IMR-90 (cell line): ENCODE data around the gene SMARCA4. TPM values are rescaled to one million over a fixed set of nuclear protein-coding genes. Genes with fewer than 3 reads are reported as not detected.

Source experiments
- ATAC-seq: fragments of 200-7000 bp; cut with Tn5 transposase; 2 replicates; pipeline ENCODE4 v1.9.1; 2020; ENCODE audit warnings: low read depth, mild to moderate bottlenecking, moderate library complexity
- BruUV-seq: library from RNA; stranded (reverse); fragments of 400-500 nt; replicated peaks from 2 replicates; lab custom pipeline; 2021; lab: Mats Ljungman, UMichigan
- CTCF ChIA-PET: fragments of 300-600 bp; formaldehyde crosslinking; extraction: SDS; loops from one replicate; lab custom pipeline; 2021; ENCODE audit warnings: antibody characterized with exemption; lab: Yijun Ruan, JAX
- POLR2A ChIA-PET: fragments of 300-600 bp; sonication (Branson Sonifier 250); formaldehyde crosslinking; loops from one replicate; lab custom pipeline; 2022; ENCODE audit warnings: antibody characterized with exemption; ENCODE audit not compliant: unreplicated experiment; lab: Charles Lee
- DNase-seq: peaks from one replicate; pipeline ENCODE4 v3.0.0; 2013
- H2AFZ ChIP-seq: replicated peaks from 2 replicates; pipeline ENCODE3; 2013; ENCODE audit warnings: low read length, mild to moderate bottlenecking; ENCODE audit not compliant: poor library complexity
- H2AK5ac ChIP-seq: 2 replicates; pipeline ENCODE4 v1.6.1; 2013; ENCODE audit warnings: low read depth, low read length, inconsistent platforms
- H2AK9ac ChIP-seq: replicated peaks from 2 replicates; pipeline ENCODE3; 2013; ENCODE audit warnings: mild to moderate bottlenecking, low read depth, low read length, moderate library complexity; ENCODE audit not compliant: poor library complexity
- H2BK120ac ChIP-seq: 2 replicates; pipeline ENCODE4 v1.6.1; 2013; ENCODE audit warnings: low read depth, low read length, inconsistent platforms
- H2BK15ac ChIP-seq: 3 replicates; pipeline ENCODE4 v1.6.1; 2013; ENCODE audit warnings: low read depth, low read length, inconsistent platforms
- H2BK20ac ChIP-seq: 2 replicates; pipeline ENCODE4 v1.6.1; 2013; ENCODE audit warnings: low read depth, mild to moderate bottlenecking, inconsistent platforms, low read length, moderate library complexity
- H2BK5ac ChIP-seq: 2 replicates; pipeline ENCODE4 v1.6.1; 2013; ENCODE audit warnings: mild to moderate bottlenecking, low read depth, low read length, inconsistent platforms; ENCODE audit not compliant: poor library complexity, severe bottlenecking
- H3K14ac ChIP-seq: replicated peaks from 2 replicates; pipeline ENCODE4 v1.6.1; 2013; ENCODE audit warnings: low read depth, low read length, inconsistent platforms
- H3K18ac ChIP-seq: 2 replicates; pipeline ENCODE4 v1.6.1; 2013; ENCODE audit warnings: low read depth, low read length, control low read depth
- H3K23ac ChIP-seq: 2 replicates; pipeline ENCODE4 v1.6.1; 2013; ENCODE audit warnings: low read depth, low read length, inconsistent platforms
- H3K27ac ChIP-seq: 2 replicates; pipeline ENCODE4 v1.5.1; 2013; ENCODE audit warnings: mild to moderate bottlenecking, control low read depth, low read length; ENCODE audit not compliant: insufficient read depth
- H3K27me3 ChIP-seq: 2 replicates; pipeline ENCODE4 v1.6.1; 2013; ENCODE audit warnings: low read length; ENCODE audit not compliant: control insufficient read depth, insufficient read depth
- H3K36me3 ChIP-seq: 2 replicates; pipeline ENCODE4 v1.6.1; 2013; ENCODE audit warnings: low read length, mixed read lengths; ENCODE audit not compliant: control insufficient read depth, insufficient read depth
- H3K4ac ChIP-seq: 2 replicates; pipeline ENCODE4 v1.6.1; 2013; ENCODE audit warnings: low read depth, low read length, inconsistent platforms
- H3K4me1 ChIP-seq: 2 replicates; pipeline ENCODE4 v1.6.1; 2013; ENCODE audit warnings: low read length, mixed read lengths; ENCODE audit not compliant: control insufficient read depth, insufficient read depth
- H3K4me2 ChIP-seq: 2 replicates; pipeline ENCODE4 v1.6.1; 2013; ENCODE audit warnings: low read depth, mild to moderate bottlenecking, control low read depth, low read length, moderate library complexity
- H3K4me3 ChIP-seq: 2 replicates; pipeline ENCODE4 v1.5.1; 2013; ENCODE audit warnings: low read depth, mild to moderate bottlenecking, control low read depth, low read length, moderate library complexity; ENCODE audit not compliant: insufficient read depth
- H3K56ac ChIP-seq: 2 replicates; pipeline ENCODE4 v1.6.1; 2013; ENCODE audit warnings: low read length, inconsistent platforms; ENCODE audit not compliant: insufficient read depth; ENCODE audit errors: extremely low read depth
- H3K79me1 ChIP-seq, 2 experiments: 2 replicates each; pipeline ENCODE4 v1.6.1; 2013; ENCODE audit warnings: low read length in 2 of 2, inconsistent platforms in 1 of 2, low read depth in 1 of 2
- H3K9ac ChIP-seq: 2 replicates; pipeline ENCODE4 v1.6.1; 2013; ENCODE audit warnings: low read depth, low read length, control low read depth
- H3K9me1 ChIP-seq: 2 replicates; pipeline ENCODE4 v1.6.1; 2013; ENCODE audit warnings: low read length, inconsistent platforms; ENCODE audit not compliant: insufficient read depth
- H3K9me3 ChIP-seq: 2 replicates; pipeline ENCODE4 v1.6.1; 2013; ENCODE audit warnings: low read length; ENCODE audit not compliant: control insufficient read depth, insufficient read depth
- H4K20me1 ChIP-seq: 2 replicates; pipeline ENCODE4 v1.6.1; 2013; ENCODE audit warnings: low read length, inconsistent platforms; ENCODE audit not compliant: insufficient read depth
- H4K5ac ChIP-seq: 2 replicates; pipeline ENCODE4 v1.6.1; 2013; ENCODE audit warnings: mild to moderate bottlenecking, low read depth, low read length, control low read depth
- H4K8ac ChIP-seq, 2 experiments: 2 replicates each; pipeline ENCODE4 v1.6.1; 2013; ENCODE audit warnings: low read depth in 2 of 2, low read length in 2 of 2, control low read depth in 1 of 2, inconsistent platforms in 1 of 2
- H4K91ac ChIP-seq: 2 replicates; pipeline ENCODE4 v1.6.1; 2013; ENCODE audit warnings: low read depth, low read length, inconsistent platforms; ENCODE audit not compliant: insufficient read depth
- CEBPB ChIP-seq: IDR thresholded peaks from 2 replicates; pipeline ENCODE4 v1.6.1; 2012; ENCODE audit warnings: low read depth, low read length, improper control_type of control experiment
- CHD1 ChIP-seq: IDR thresholded peaks from 2 replicates; pipeline ENCODE4 v1.6.1; 2012; ENCODE audit warnings: low read depth, low read length, improper control_type of control experiment
- CTCF ChIP-seq: conservative IDR thresholded peaks from 2 replicates; pipeline ENCODE4 v1.5.1; 2012; ENCODE audit warnings: mild to moderate bottlenecking, low read depth, low read length, improper control_type of control experiment
- MAZ ChIP-seq: IDR thresholded peaks from 2 replicates; pipeline ENCODE4 v1.6.1; 2012; ENCODE audit warnings: low read depth, mild to moderate bottlenecking, low read length, improper control_type of control experiment, moderate library complexity, borderline replicate concordance
- MXI1 ChIP-seq: IDR thresholded peaks from 2 replicates; pipeline ENCODE4 v1.6.1; 2012; ENCODE audit warnings: low read depth, mild to moderate bottlenecking, low read length, moderate library complexity, borderline replicate concordance
- POLR2A ChIP-seq: IDR thresholded peaks from 2 replicates; pipeline ENCODE4 v1.6.1; 2012; ENCODE audit warnings: mild to moderate bottlenecking, low read depth, low read length
- RAD21 ChIP-seq: IDR thresholded peaks from 2 replicates; pipeline ENCODE4 v1.6.1; 2012; ENCODE audit warnings: low read length, improper control_type of control experiment
- RCOR1 ChIP-seq: IDR thresholded peaks from 2 replicates; pipeline ENCODE4 v1.6.1; 2012; ENCODE audit warnings: mild to moderate bottlenecking, low read length, improper control_type of control experiment; ENCODE audit not compliant: insufficient replicate concordance
- RFX5 ChIP-seq: IDR thresholded peaks from 2 replicates; pipeline ENCODE4 v1.8.0; 2012; ENCODE audit warnings: low read depth, mild to moderate bottlenecking, low read length, moderate library complexity
- SMC3 ChIP-seq: fragments of 150-350 bp; IDR thresholded peaks from 2 replicates; pipeline ENCODE4 v1.6.1; 2016; ENCODE audit warnings: low read depth, mild to moderate bottlenecking, antibody characterized with exemption, low read length, moderate library complexity
- whole genome bisulfite sequencing, 2 experiments: methylation state at CpG; one replicate each; pipeline versions ENCODE4 v1.1.5 to v1.1.7; 2013; ENCODE audit warnings: missing lambda C conversion rate in 2 of 2; ENCODE audit not compliant: insufficient read length in 1 of 2; ENCODE audit errors: extremely low coverage in 2 of 2; 5-methylcytosine and 5-hydroxymethylcytosine counted together
- dilution Hi-C: fragments of 300-500 bp; cut with HindIII; formaldehyde crosslinking; loops from one replicate; pipeline ENCODE4 v1.14.3; 2018; ENCODE audit warnings: low sequenced_read_pairs; ENCODE audit not compliant: unreplicated experiment
- in situ Hi-C: fragments of 300-500 bp; cut with MboI; formaldehyde crosslinking; loops from 3 replicates; pipeline ENCODE4 v1.14.3; 2019; ENCODE audit warnings: low sequenced_read_pairs, inconsistent platforms, mixed read lengths
- intact Hi-C: fragments of 100-400 bp; cut with micrococcal nuclease; formaldehyde crosslinking; loops from 2 replicates; pipeline ENCODE4 v1.10.0; 2022
- polyA plus RNA-seq, 3 experiments: library from polyadenylated mRNA; depleted of rRNA; stranded (reverse); fragments of >200 nt; gene quantifications; 2 replicates each; pipeline ENCODE4 v1.2.3, GENCODE V29; 2012; ENCODE audit warnings: low replicate concordance in 1 of 3
- total RNA-seq: library from RNA; depleted of rRNA; stranded (reverse); fragments of >200 nt; gene quantifications from 2 replicates; pipeline ENCODE4 v1.2.3, GENCODE V29; 2012
- TF ChIP-seq, protein P1 (sequence below): fragments of 150-350 bp; IDR thresholded peaks from 2 replicates; pipeline ENCODE4 v1.6.1; 2017; ENCODE audit warnings: mild to moderate bottlenecking, antibody characterized with exemption, low read length, low read depth

The SMARCA4 gene
- total and polyA plus RNA-seq, 2 of the 4 experiments (the other 2 are of a cell fraction), result 41.4 to 85.6 TPM

DNA sequence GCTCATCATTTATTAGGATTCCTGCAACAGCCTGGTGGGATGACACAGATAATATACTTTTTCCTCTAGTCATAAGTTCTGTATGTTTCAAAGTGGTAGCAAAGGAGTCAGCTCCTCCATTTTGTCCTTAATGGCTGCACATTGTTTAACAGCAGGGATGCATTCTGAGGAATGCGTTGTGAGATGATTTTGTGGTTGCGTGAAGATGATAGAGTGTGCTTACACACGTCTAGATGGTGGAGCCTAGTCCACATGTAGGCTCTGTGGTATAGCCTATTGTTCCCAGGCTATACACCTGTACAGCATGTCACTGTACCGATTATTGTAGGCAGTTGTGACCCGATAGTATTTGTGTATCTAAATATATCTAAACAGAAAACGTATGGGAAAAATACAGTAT, 4.6 kb downstream of the SMARCA4 start:
- Histone ChIP-seq H2AK9ac (no peak overlapping the region), H4K91ac (no peak overlapping the region), H2AFZ (no peak overlapping the region), H3K4me2 (no peak overlapping the region), H3K36me3 (no peaks in the 10 kb centered on the region), H4K5ac (no peak overlapping the region), H2AK5ac (no peak overlapping the region), H2BK120ac (no peak overlapping the region), H3K14ac (no peak overlapping the region), H3K9me1 (peaks cover 25% of the 10 kb centered on the region), H4K8ac (no peak overlapping the region), H2BK20ac (no peak overlapping the region), H3K9me3 (no peaks in the 10 kb centered on the region), H3K4me3 (no peak overlapping the region), H3K79me1 (peaks cover 0 to 60% of the 10 kb centered on the region in 2 experiments; a peak in 3 of 4 replicates), H2BK15ac (no peak overlapping the region), H3K4ac (no peak overlapping the region), H3K56ac (no peak overlapping the region), H3K27ac (no peak overlapping the region), H3K4me1 (peaks cover 9% of the 10 kb centered on the region), H3K23ac (no peak overlapping the region), H3K9ac (no peak overlapping the region), H4K20me1 (peaks cover 73% of the 10 kb centered on the region), H3K27me3 (no peaks in the 10 kb centered on the region), H3K18ac (no peak overlapping the region), H2BK5ac (no peak overlapping the region)
- dilution Hi-C loops, result no loop called here
- DNase-seq (no peak), ATAC-seq (no peak)
- intact Hi-C loops, result no loop called here
- TF ChIP-seq RAD21 (no peak), MAZ (no peak), CHD1 (no peak), RFX5 (no peak), CTCF (no peak), RCOR1 (no peak), SMC3 (no peak), CEBPB (no peak), POLR2A (no peak), MXI1 (no peak)
- TF ChIP-seq, protein P1, sequence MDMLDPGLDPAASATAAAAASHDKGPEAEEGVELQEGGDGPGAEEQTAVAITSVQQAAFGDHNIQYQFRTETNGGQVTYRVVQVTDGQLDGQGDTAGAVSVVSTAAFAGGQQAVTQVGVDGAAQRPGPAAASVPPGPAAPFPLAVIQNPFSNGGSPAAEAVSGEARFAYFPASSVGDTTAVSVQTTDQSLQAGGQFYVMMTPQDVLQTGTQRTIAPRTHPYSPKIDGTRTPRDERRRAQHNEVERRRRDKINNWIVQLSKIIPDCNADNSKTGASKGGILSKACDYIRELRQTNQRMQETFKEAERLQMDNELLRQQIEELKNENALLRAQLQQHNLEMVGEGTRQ, result no peak
- no TSS peak for BruUV-seq
- ChIA-PET CTCF (no interaction called here), POLR2A (no interaction called here)
- WGBS, 2 experiments, result 93% methylated on average over 3 of the region's 6 CpGs; no CpG with 5 or more reads in 1 of the 2 experiments
- in situ Hi-C loops, result no loop called here
